Heart left ventricle (tissue), 13 donors: Measurements from ENCODE around the gene LPIN1.
"Not testable (repeated sequence)": the region's sequence is repeated elsewhere in the genome, so short reads cannot be mapped to it uniquely, and the experiment has no call there.

ENCODE experiments used
- POLR2A ChIP-seq, 2 donors: fragments of 450-650 bp; IDR thresholded peaks; one replicate each; pipeline ENCODE4 v1.6.1; 2017; ENCODE audit warnings: antibody characterized with exemption in 2 of 2, mild to moderate bottlenecking in 2 of 2, moderate library complexity in 2 of 2
- TF ChIP-seq, protein P1 (sequence below), 12 donors: fragments of 200-600 bp; sonication (generic) in 4 of 12; IDR thresholded peaks; one replicate each; pipeline versions ENCODE4 v1.5.0 to v1.8.0; 2018 to 2022; ENCODE audit warnings: antibody characterized with exemption in 12 of 12, mild to moderate bottlenecking in 5 of 12
- donor health status: ischemic (EF 13 %, LVEDD 7.1; RV severe dilation, severe dysfunction).
- donor health status: DM: no; HTN: yes; CAD: no.
- donor health status: DM: no; HTN: no; CAD: no.
- donor health status: ischemic (EF 25% LVEDD 6.9; RV normal size, moderate dysfunction).
- donor health status: ischemic (EF 25% LVEDD 5.7; RV mildly dilated, moderate dysfunction).
- donor health status: ischemic (EF 35%, LVEDD 5.7; RV mildly dilated, moderate dysfunction).
- donor health status: nonischemic (EF 11% LVEDD 7.7; RV severe dilation, severe dysfunction).
- donor health status: DM: yes; HTN: yes; CAD: no.
- donor health status: PGD.
- donor health status: ischemic (EF 29% LVEDD 5.4; RV normal size, mild dysfunction).
- donor health status: nonischemic (EF 23%, LVEDD 6.1; RV moderate dilation, normal function).

- TF ChIP-seq POLR2A (IDR thresholded peaks at IDR 0.05), result not testable (repeated sequence)
- TF ChIP-seq, protein P1, sequence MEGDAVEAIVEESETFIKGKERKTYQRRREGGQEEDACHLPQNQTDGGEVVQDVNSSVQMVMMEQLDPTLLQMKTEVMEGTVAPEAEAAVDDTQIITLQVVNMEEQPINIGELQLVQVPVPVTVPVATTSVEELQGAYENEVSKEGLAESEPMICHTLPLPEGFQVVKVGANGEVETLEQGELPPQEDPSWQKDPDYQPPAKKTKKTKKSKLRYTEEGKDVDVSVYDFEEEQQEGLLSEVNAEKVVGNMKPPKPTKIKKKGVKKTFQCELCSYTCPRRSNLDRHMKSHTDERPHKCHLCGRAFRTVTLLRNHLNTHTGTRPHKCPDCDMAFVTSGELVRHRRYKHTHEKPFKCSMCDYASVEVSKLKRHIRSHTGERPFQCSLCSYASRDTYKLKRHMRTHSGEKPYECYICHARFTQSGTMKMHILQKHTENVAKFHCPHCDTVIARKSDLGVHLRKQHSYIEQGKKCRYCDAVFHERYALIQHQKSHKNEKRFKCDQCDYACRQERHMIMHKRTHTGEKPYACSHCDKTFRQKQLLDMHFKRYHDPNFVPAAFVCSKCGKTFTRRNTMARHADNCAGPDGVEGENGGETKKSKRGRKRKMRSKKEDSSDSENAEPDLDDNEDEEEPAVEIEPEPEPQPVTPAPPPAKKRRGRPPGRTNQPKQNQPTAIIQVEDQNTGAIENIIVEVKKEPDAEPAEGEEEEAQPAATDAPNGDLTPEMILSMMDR (IDR thresholded peaks at IDR 0.05), result not testable (repeated sequence)
Observed at GRCh38 chr2:11759182-11759975, 12.9 kb downstream of the LPIN1 start.
